Panc1 (cell line): Measurements from ENCODE around the gene SIGLEC7. TPM values are rescaled to one million over a fixed set of nuclear protein-coding genes. Genes with fewer than 3 reads are reported as not detected.

Source experiments
- ATAC-seq: fragments of 200-7000 bp; cut with Tn5 transposase; 2 replicates; pipeline ENCODE4 v1.9.1; 2020; ENCODE audit warnings: mild to moderate bottlenecking, moderate library complexity
- BruUV-seq: library from RNA; stranded (reverse); fragments of 400-500 nt; replicated peaks from 2 replicates; lab custom pipeline; 2021; lab: Mats Ljungman, UMichigan
- CTCF ChIA-PET: fragments of 300-600 bp; sonication (Branson Sonifier 250); formaldehyde crosslinking; loops from one replicate; lab custom pipeline; 2022; ENCODE audit warnings: antibody characterized with exemption; lab: Charles Lee
- POLR2A ChIA-PET: fragments of 300-600 bp; sonication (Branson Sonifier 250); formaldehyde crosslinking; loops from one replicate; lab custom pipeline; 2022; ENCODE audit warnings: antibody characterized with exemption; lab: Charles Lee
- DNase-seq: peaks from one replicate; pipeline ENCODE4 v3.0.0-alpha.2; 2010; ENCODE audit warnings: low read depth, low spot score
- H3K27ac ChIP-seq: 2 replicates; pipeline ENCODE4 v1.5.1; 2011; ENCODE audit warnings: mild to moderate bottlenecking, low read length, inconsistent platforms
- H3K27me3 ChIP-seq: fragments of 200-500 bp; sonication (Bioruptor generic); 2 replicates; pipeline ENCODE4 v1.6.0; 2014; ENCODE audit warnings: low read length, inconsistent platforms; ENCODE audit not compliant: control insufficient read depth, insufficient read depth
- H3K36me3 ChIP-seq: fragments of 200-500 bp; sonication (Bioruptor generic); 2 replicates; pipeline ENCODE4 v1.5.1; 2014; ENCODE audit warnings: inconsistent platforms, mild to moderate bottlenecking, low read length, moderate library complexity; ENCODE audit not compliant: control insufficient read depth, insufficient read depth
- H3K4me1 ChIP-seq: 2 replicates; pipeline ENCODE4 v1.5.1; 2011; ENCODE audit warnings: inconsistent platforms, mild to moderate bottlenecking, low read length, moderate library complexity; ENCODE audit not compliant: control insufficient read depth, insufficient read depth
- H3K4me3 ChIP-seq, 2 experiments: 2 replicates each; pipeline ENCODE4 v1.5.1; 2011 to 2012; ENCODE audit warnings: low read depth in 2 of 2, low read length in 2 of 2, mild to moderate bottlenecking in 2 of 2, inconsistent platforms in 1 of 2, moderate library complexity in 1 of 2
- H3K9me3 ChIP-seq: fragments of 200-500 bp; sonication (Bioruptor generic); 2 replicates; pipeline ENCODE4 v1.5.1; 2014; ENCODE audit warnings: low read depth, mild to moderate bottlenecking, inconsistent platforms, low read length, moderate library complexity; ENCODE audit not compliant: control insufficient read depth, insufficient read depth
- CTCF ChIP-seq: fragments of 450-650 bp; IDR thresholded peaks from 2 replicates; pipeline ENCODE4 v1.5.1; 2017; ENCODE audit warnings: mild to moderate bottlenecking
- POLR2AphosphoS5 ChIP-seq: IDR thresholded peaks from 2 replicates; pipeline ENCODE4 v1.6.1; 2012; ENCODE audit warnings: mild to moderate bottlenecking, low read depth, low read length, moderate library complexity
- REST ChIP-seq, 2 experiments: IDR thresholded peaks; 2 replicates each; pipeline ENCODE4 v1.6.1; 2011 to 2012; ENCODE audit warnings: low read depth in 2 of 2, control low read depth in 1 of 2, low read length in 1 of 2, mild to moderate bottlenecking in 1 of 2, moderate library complexity in 1 of 2; ENCODE audit not compliant: insufficient read depth in 1 of 2
- SIN3A ChIP-seq: IDR thresholded peaks from 2 replicates; pipeline ENCODE4 v1.6.1; 2012; ENCODE audit warnings: low read depth, mild to moderate bottlenecking, low read length, moderate library complexity, borderline replicate concordance; ENCODE audit not compliant: insufficient read depth
- TCF7L2 ChIP-seq: IDR thresholded peaks from 2 replicates; pipeline ENCODE4 v1.6.1; 2011; ENCODE audit warnings: mild to moderate bottlenecking, low read depth, low read length, inconsistent platforms
- in situ Hi-C: cut with HindIII; loops from 2 replicates; pipeline ENCODE4 v1.10.0; 2016; ENCODE audit warnings: low sequenced_read_pairs, low pct_unique_long_range_greater_than_20kb
- intact Hi-C: fragments of 100-400 bp; cut with micrococcal nuclease; formaldehyde crosslinking; loops from one replicate; pipeline ENCODE4 v1.10.0; 2022; ENCODE audit not compliant: unreplicated experiment
- total RNA-seq: library from RNA; stranded (reverse); gene quantifications from one replicate; pipeline ENCODE4 v1.2.1, GENCODE V29; 2021; ENCODE audit not compliant: unreplicated experiment

SIGLEC7 gene
- total RNA-seq, 1 experiment from 2014 or later, result not detected

- H3K36me3 ChIP-seq, result no peaks in the 10 kb centered on the region
- in situ Hi-C loops (no loop called here), intact Hi-C loops (no loop called here)
- no peaks in the 10 kb centered on the region; the same call in 1 of the 2 replicates for H3K27me3 ChIP-seq
- H3K27ac ChIP-seq, result no peak overlapping the region
- DNase-seq (no peak), ATAC-seq (no peak)
- BruUV-seq, result no TSS peak
- ChIA-PET CTCF (no interaction called here), POLR2A (no interaction called here)
- no peaks in the 10 kb centered on the region for H3K9me3 ChIP-seq
- no peaks in the 10 kb centered on the region for H3K4me1 ChIP-seq
- H3K4me3 ChIP-seq, result no peak overlapping the region
- TF ChIP-seq POLR2AphosphoS5 (no peak), CTCF (no peak), TCF7L2 (no peak), REST (IDR thresholded peaks at IDR 0.05; ENCODE audit: insufficient read depth in 1 of 2, low read depth in 2 of 2, low read length in 1 of 2) (no peak)
Measured at GRCh38 chr19:51150627-51151026, 8.5 kb downstream of the SIGLEC7 start.

- POLR2A ChIA-PET, result no interaction called here
- DNase-seq (no peak), ATAC-seq (no peak)
- no peaks in the 10 kb centered on the region for H3K27me3 ChIP-seq
- TF ChIP-seq SIN3A (no peak), REST (IDR thresholded peaks at IDR 0.05; ENCODE audit: insufficient read depth in 1 of 2, low read depth in 2 of 2, low read length in 1 of 2) (no peak), POLR2AphosphoS5 (no peak), TCF7L2 (no peak), CTCF (no peak)
- CTCF ChIA-PET, result interaction anchor here (0.7 kb wide), 1 partner anchor 48 kb away, joined by 4 read pairs; the partner anchor contains the start of gene CTU1
- no peak overlapping the region for H3K4me3 ChIP-seq
- intact Hi-C loops (loop anchor here (5.0 kb wide), 1 partner anchor 101 kb away; no protein-coding TSS in a partner anchor), in situ Hi-C loops (no loop called here)
- H3K4me1 ChIP-seq, result no peaks in the 10 kb centered on the region
- no TSS peak for BruUV-seq
- no peak overlapping the region for H3K27ac ChIP-seq
- no peaks in the 10 kb centered on the region for H3K9me3 ChIP-seq
- H3K36me3 ChIP-seq, result no peaks in the 10 kb centered on the region
Measured at GRCh38 chr19:51156710-51157109, 14.6 kb downstream of the SIGLEC7 start.
